ENCODE data around the gene SLC6A17.

The SLC6A17 gene

GRCh38 chr1:110242062-110242461, 91.8 kb downstream of the SLC6A17 start:
- Histone ChIP-seq H3K9me3 (ENCODE audit: low read length) (no peaks in the 10 kb centered on the region), H3K36me3 (ENCODE audit: insufficient read depth, low read length) (no peaks in the 10 kb centered on the region), H3K27me3 (ENCODE audit: insufficient read depth, low read length) (peaks cover 29% of the 10 kb centered on the region), H3K4me1 (ENCODE audit: insufficient read depth, low read length) (peaks cover 12% of the 10 kb centered on the region), H2AFZ (ENCODE audit: low read depth, low read length) (no peak overlapping the region), H3K4me3 (ENCODE audit: low read length) (no peak overlapping the region)

- H3K9me3 ChIP-seq (ENCODE audit: low read length): no peaks in the 10 kb centered on the region
- H3K36me3 ChIP-seq (ENCODE audit: insufficient read depth, low read length): no peaks in the 10 kb centered on the region
- no peak overlapping the region for H3K4me3 ChIP-seq (ENCODE audit: low read length)
- H3K4me1 ChIP-seq (ENCODE audit: insufficient read depth, low read length): peaks cover 12% of the 10 kb centered on the region
- H2AFZ ChIP-seq (ENCODE audit: low read depth, low read length): no peak overlapping the region
- H3K27me3 ChIP-seq (ENCODE audit: insufficient read depth, low read length): peaks cover 29% of the 10 kb centered on the region
These were observed 92.4 kb downstream of the SLC6A17 start for GRCh38 chr1:110242731-110243130.

DNA sequence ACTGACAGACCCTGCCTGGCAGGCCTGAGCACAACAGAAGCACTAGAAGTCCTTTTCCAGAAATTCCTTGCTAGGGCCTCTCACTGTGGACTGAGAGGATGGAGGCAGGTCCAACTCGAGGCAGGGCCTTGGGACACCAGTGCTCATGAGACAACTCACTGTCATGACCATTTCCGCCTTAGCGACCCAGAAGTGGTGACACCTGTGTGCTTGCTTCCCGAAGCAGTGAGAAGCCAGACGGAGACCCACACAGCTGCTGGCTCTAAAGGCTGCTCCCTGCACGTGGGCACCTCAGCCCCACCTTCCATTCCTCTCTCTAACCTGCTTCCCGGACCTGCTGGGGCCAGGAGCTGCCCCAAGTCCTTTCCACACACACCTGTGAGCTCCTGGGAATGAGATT, 92.9 kb downstream of the SLC6A17 start:
- Histone ChIP-seq H3K9me3 (ENCODE audit: low read length) (no peaks in the 10 kb centered on the region), H3K27me3 (ENCODE audit: insufficient read depth, low read length) (peaks cover 29% of the 10 kb centered on the region), H3K36me3 (ENCODE audit: insufficient read depth, low read length) (no peaks in the 10 kb centered on the region), H2AFZ (ENCODE audit: low read depth, low read length) (no peak overlapping the region), H3K4me1 (ENCODE audit: insufficient read depth, low read length) (peaks cover 12% of the 10 kb centered on the region), H3K4me3 (ENCODE audit: low read length) (no peak overlapping the region)

- no peak overlapping the region for H2AFZ ChIP-seq (ENCODE audit: low read depth, low read length)
These were observed 93.3 kb downstream of the SLC6A17 start for GRCh38 chr1:110243574-110243973.

DNA sequence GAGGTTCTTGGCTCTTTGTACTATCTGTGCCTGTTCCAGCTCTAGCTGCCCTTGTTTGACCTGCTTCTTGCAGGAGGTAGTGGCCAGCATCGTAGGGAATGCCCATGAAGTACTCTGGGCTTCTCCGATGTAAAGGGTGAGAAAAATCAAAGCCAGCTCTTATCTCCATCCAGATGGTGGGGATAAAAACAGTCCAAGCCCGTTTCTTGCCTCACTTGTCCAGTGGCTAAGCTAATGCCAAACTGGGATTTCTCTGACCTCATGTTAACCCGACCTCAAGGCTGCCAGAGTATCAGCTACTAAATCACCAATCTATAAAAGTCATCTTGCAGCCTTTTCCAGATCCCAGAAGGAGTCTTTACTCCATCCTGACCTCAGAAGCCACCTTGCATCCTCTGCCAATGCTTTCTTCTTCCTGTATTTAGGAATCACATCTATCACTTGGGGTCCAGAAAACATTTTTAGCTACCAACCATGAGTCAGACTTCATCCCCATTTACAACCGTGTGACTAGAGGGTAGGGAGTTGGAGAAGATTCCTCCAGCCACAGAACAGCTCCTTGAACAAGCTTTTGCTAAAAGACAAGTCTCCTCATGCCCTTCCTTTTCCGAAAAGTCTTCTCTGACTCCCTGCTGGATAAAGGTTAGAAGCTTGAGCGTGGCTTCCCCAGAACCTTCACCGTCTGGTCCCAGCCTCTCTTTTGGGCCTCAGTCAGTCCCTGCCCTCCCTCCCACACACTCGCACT, 95.8 kb downstream of the SLC6A17 start:
- peaks cover 29% of the 10 kb centered on the region for H3K27me3 ChIP-seq (ENCODE audit: insufficient read depth, low read length)
- H3K4me3 ChIP-seq (ENCODE audit: low read length): no peak overlapping the region
- no peaks in the 10 kb centered on the region for H3K36me3 ChIP-seq (ENCODE audit: insufficient read depth, low read length)
- peaks cover 17% of the 10 kb centered on the region for H3K4me1 ChIP-seq (ENCODE audit: insufficient read depth, low read length)
- no peak overlapping the region for H2AFZ ChIP-seq (ENCODE audit: low read depth, low read length)
- no peaks in the 10 kb centered on the region for H3K9me3 ChIP-seq (ENCODE audit: low read length)

More at GRCh38 chr1:110243574-110243973, 93.3 kb downstream of the SLC6A17 start:
- H3K4me3 ChIP-seq (ENCODE audit: low read length): no peak overlapping the region
- peaks cover 12% of the 10 kb centered on the region for H3K4me1 ChIP-seq (ENCODE audit: insufficient read depth, low read length)
- H3K9me3 ChIP-seq (ENCODE audit: low read length): no peaks in the 10 kb centered on the region
- no peaks in the 10 kb centered on the region for H3K36me3 ChIP-seq (ENCODE audit: insufficient read depth, low read length)
- peaks cover 29% of the 10 kb centered on the region for H3K27me3 ChIP-seq (ENCODE audit: insufficient read depth, low read length)

DNA sequence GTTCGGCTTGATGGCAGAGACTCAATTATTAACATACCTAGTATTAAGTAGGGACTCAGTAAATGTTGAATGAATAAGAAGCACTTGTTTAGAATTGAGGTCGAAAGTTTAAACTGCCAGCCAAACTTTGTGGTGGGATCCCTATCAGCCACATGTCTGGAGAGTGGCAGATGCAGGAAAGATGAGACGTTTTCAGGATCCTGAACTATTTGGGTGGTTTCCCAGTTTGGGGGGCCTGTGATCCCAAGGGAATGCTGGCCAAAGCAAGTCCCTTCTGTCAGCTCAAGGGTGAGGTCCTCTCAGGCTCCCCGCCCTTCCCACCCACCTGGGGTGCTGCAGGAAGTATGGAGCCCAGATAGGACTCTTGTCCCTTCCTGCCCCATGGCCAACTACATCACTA, 98.5 kb downstream of the SLC6A17 start:
- Histone ChIP-seq H2AFZ (ENCODE audit: low read depth, low read length) (no peak overlapping the region), H3K27me3 (ENCODE audit: insufficient read depth, low read length) (peaks cover 19% of the 10 kb centered on the region), H3K36me3 (ENCODE audit: insufficient read depth, low read length) (no peaks in the 10 kb centered on the region), H3K9me3 (ENCODE audit: low read length) (no peaks in the 10 kb centered on the region), H3K4me3 (ENCODE audit: low read length) (no peak overlapping the region), H3K4me1 (ENCODE audit: insufficient read depth, low read length) (peaks cover 7% of the 10 kb centered on the region)

- Histone ChIP-seq H3K4me3 (ENCODE audit: low read length) (no peak overlapping the region), H3K36me3 (ENCODE audit: insufficient read depth, low read length) (no peaks in the 10 kb centered on the region), H3K9me3 (ENCODE audit: low read length) (no peaks in the 10 kb centered on the region), H2AFZ (ENCODE audit: low read depth, low read length) (no peak overlapping the region), H3K27me3 (ENCODE audit: insufficient read depth, low read length) (peaks cover 19% of the 10 kb centered on the region), H3K4me1 (ENCODE audit: insufficient read depth, low read length) (peaks cover 5% of the 10 kb centered on the region)
These were observed 99.0 kb downstream of the SLC6A17 start for GRCh38 chr1:110249256-110249655.

GRCh38 chr1:110250008-110250407, 99.7 kb downstream of the SLC6A17 start:
- H3K27me3 ChIP-seq (ENCODE audit: insufficient read depth, low read length): peaks cover 12% of the 10 kb centered on the region

GRCh38 chr1:110250749-110251148, 100.5 kb downstream of the SLC6A17 start:
- Histone ChIP-seq H3K9me3 (ENCODE audit: low read length) (no peaks in the 10 kb centered on the region), H2AFZ (ENCODE audit: low read depth, low read length) (no peak overlapping the region), H3K36me3 (ENCODE audit: insufficient read depth, low read length) (no peaks in the 10 kb centered on the region), H3K4me3 (ENCODE audit: low read length) (no peak overlapping the region), H3K27me3 (ENCODE audit: insufficient read depth, low read length) (peaks cover 6% of the 10 kb centered on the region), H3K4me1 (ENCODE audit: insufficient read depth, low read length) (peaks cover 19% of the 10 kb centered on the region)

More at GRCh38 chr1:110250008-110250407, 99.7 kb downstream of the SLC6A17 start:
- no peaks in the 10 kb centered on the region for H3K36me3 ChIP-seq (ENCODE audit: insufficient read depth, low read length)
- H3K4me3 ChIP-seq (ENCODE audit: low read length): no peak overlapping the region
- peaks cover 12% of the 10 kb centered on the region for H3K4me1 ChIP-seq (ENCODE audit: insufficient read depth, low read length)
- H3K9me3 ChIP-seq (ENCODE audit: low read length): no peaks in the 10 kb centered on the region
- H2AFZ ChIP-seq (ENCODE audit: low read depth, low read length): no peak overlapping the region

All from neuron (in vitro differentiated cells).